HEK293 (cell line): ENCODE measurements around the gene AOC2.

ENCODE experiments used
- CTCF ChIA-PET: fragments of 350-600 bp; formaldehyde crosslinking; extraction: SDS; loops from one replicate; lab custom pipeline; 2021; ENCODE audit warnings: antibody characterized with exemption; lab: Yijun Ruan, JAX
- POLR2A ChIA-PET: fragments of 300-600 bp; formaldehyde crosslinking; extraction: SDS; loops from one replicate; lab custom pipeline; 2020; ENCODE audit warnings: antibody characterized with exemption, inconsistent platforms; lab: Yijun Ruan, JAX
- H3K27ac ChIP-seq: fragments of 200-500 bp; sonication (Bioruptor generic); 2 replicates; pipeline ENCODE4 v1.5.1; 2014; ENCODE audit warnings: low read depth, low read length, control low read depth, inconsistent platforms; ENCODE audit errors: extremely low read depth
- H3K36me3 ChIP-seq, 2 experiments: fragments of 200-500 bp in 1 of 2; sonication (Bioruptor generic) in 1 of 2; 1 replicate in 1 of 2; 2 replicates in 1 of 2; pipeline ENCODE4 v1.5.1; 2014 to 2017; ENCODE audit warnings: inconsistent platforms in 2 of 2, low read length in 2 of 2; ENCODE audit not compliant: control insufficient read depth in 2 of 2, insufficient read depth in 1 of 2
- H3K4me1 ChIP-seq: fragments of 200-500 bp; sonication (Bioruptor generic); 2 replicates; pipeline ENCODE4 v1.5.1; 2014; ENCODE audit warnings: mild to moderate bottlenecking, low read length, inconsistent platforms; ENCODE audit not compliant: control insufficient read depth, insufficient read depth
- H3K4me3 ChIP-seq: 2 replicates; pipeline ENCODE4 v1.5.1; 2011; ENCODE audit warnings: low read depth, mild to moderate bottlenecking, control low read depth, low read length, moderate library complexity
- H3K9me3 ChIP-seq: fragments of 200-500 bp; sonication (Bioruptor generic); 2 replicates; pipeline ENCODE4 v1.5.1; 2014; ENCODE audit warnings: low read depth, low read length, inconsistent platforms; ENCODE audit not compliant: control insufficient read depth, insufficient read depth
- IKZF3 ChIP-seq: fragments of 450-650 bp; IDR thresholded peaks from 2 replicates; pipeline ENCODE4 v1.5.0; 2018; ENCODE audit warnings: missing biosample characterization, mild to moderate bottlenecking, missing genetic modification characterization, moderate library complexity
- MZF1 ChIP-seq: fragments of 450-650 bp; formaldehyde crosslinking; IDR thresholded peaks from 2 replicates; pipeline ENCODE4 v1.5.1; 2017; ENCODE audit warnings: missing biosample characterization, missing genetic modification characterization, borderline replicate concordance
- PRDM1 ChIP-seq: fragments of 450-650 bp; formaldehyde crosslinking; IDR thresholded peaks from 2 replicates; pipeline ENCODE4; 2016; ENCODE audit warnings: missing biosample characterization, missing genetic modification characterization
- ZBTB1 ChIP-seq: fragments of 450-650 bp; formaldehyde crosslinking; IDR thresholded peaks from 2 replicates; pipeline ENCODE4 v1.5.1; 2016; ENCODE audit warnings: missing biosample characterization, missing genetic modification characterization
- ZNF112 ChIP-seq: fragments of 450-650 bp; formaldehyde crosslinking; IDR thresholded peaks from 2 replicates; pipeline ENCODE4 v1.5.0; 2017; ENCODE audit warnings: missing biosample characterization, missing genetic modification characterization
- ZNF155 ChIP-seq: fragments of 450-650 bp; formaldehyde crosslinking; IDR thresholded peaks from 2 replicates; pipeline ENCODE4 v1.5.1; 2016; ENCODE audit warnings: missing biosample characterization, missing genetic modification characterization
- ZNF223 ChIP-seq: fragments of 450-650 bp; formaldehyde crosslinking; IDR thresholded peaks from 2 replicates; pipeline ENCODE4 v1.5.1; 2016; ENCODE audit warnings: missing biosample characterization, missing genetic modification characterization
- ZNF37A ChIP-seq: fragments of 450-650 bp; IDR thresholded peaks from 2 replicates; pipeline ENCODE4 v1.5.1; 2018; ENCODE audit warnings: missing biosample characterization, missing genetic modification characterization
- ZNF433 ChIP-seq: fragments of 450-650 bp; formaldehyde crosslinking; IDR thresholded peaks from 2 replicates; pipeline ENCODE4 v1.5.1; 2016; ENCODE audit warnings: missing biosample characterization, missing genetic modification characterization, low read depth
- ZNF529 ChIP-seq: fragments of 450-650 bp; formaldehyde crosslinking; IDR thresholded peaks from 2 replicates; pipeline ENCODE4 v1.5.1; 2017; ENCODE audit warnings: missing genetic modification characterization, missing biosample characterization; ENCODE audit not compliant: insufficient replicate concordance
- ZNF548 ChIP-seq: fragments of 450-650 bp; formaldehyde crosslinking; IDR thresholded peaks from 2 replicates; pipeline ENCODE4 v1.5.1; 2016; ENCODE audit warnings: missing biosample characterization, missing genetic modification characterization
- ZNF610 ChIP-seq: fragments of 450-650 bp; formaldehyde crosslinking; IDR thresholded peaks from 2 replicates; pipeline ENCODE4 v1.5.1; 2016; ENCODE audit warnings: missing biosample characterization, missing genetic modification characterization, borderline replicate concordance
- ZNF654 ChIP-seq: fragments of 450-650 bp; formaldehyde crosslinking; IDR thresholded peaks from 2 replicates; pipeline ENCODE4 v1.5.1; 2016; ENCODE audit warnings: low read depth, missing biosample characterization, missing genetic modification characterization
- ZNF670 ChIP-seq: fragments of 450-650 bp; formaldehyde crosslinking; IDR thresholded peaks from 2 replicates; pipeline ENCODE4 v1.5.1; 2016; ENCODE audit warnings: missing biosample characterization, missing genetic modification characterization, low read depth
- ZNF768 ChIP-seq: fragments of 450-650 bp; formaldehyde crosslinking; IDR thresholded peaks from 2 replicates; pipeline ENCODE4 v1.5.1; 2018; ENCODE audit warnings: missing biosample characterization, mild to moderate bottlenecking, missing genetic modification characterization
- ZNF785 ChIP-seq: fragments of 450-650 bp; formaldehyde crosslinking; IDR thresholded peaks from 2 replicates; pipeline ENCODE4 v1.5.1; 2016; ENCODE audit warnings: missing biosample characterization, missing genetic modification characterization
- TF ChIP-seq, protein P1 (sequence below): fragments of 450-650 bp; formaldehyde crosslinking; IDR thresholded peaks from 2 replicates; pipeline ENCODE4 v1.5.1; 2016; ENCODE audit warnings: missing biosample characterization, missing genetic modification characterization
- TF ChIP-seq, protein P2 (sequence below): fragments of 450-650 bp; formaldehyde crosslinking; IDR thresholded peaks from 2 replicates; pipeline ENCODE4 v1.5.1; 2016; ENCODE audit warnings: missing biosample characterization, missing genetic modification characterization
- TF ChIP-seq, protein P3 (sequence below): fragments of 450-650 bp; formaldehyde crosslinking; IDR thresholded peaks from 2 replicates; pipeline ENCODE4 v1.5.1; 2016; ENCODE audit warnings: missing biosample characterization, missing genetic modification characterization
- TF ChIP-seq, protein P4 (sequence below): fragments of 450-650 bp; formaldehyde crosslinking; IDR thresholded peaks from 2 replicates; pipeline ENCODE4 v1.5.1; 2016; ENCODE audit warnings: missing biosample characterization, missing genetic modification characterization
- TF ChIP-seq, protein P5 (sequence below): fragments of 450-650 bp; formaldehyde crosslinking; IDR thresholded peaks from 2 replicates; pipeline ENCODE4 v1.5.1; 2016; ENCODE audit warnings: missing biosample characterization, missing genetic modification characterization
- TF ChIP-seq, protein P6 (sequence below): fragments of 450-650 bp; formaldehyde crosslinking; IDR thresholded peaks from 2 replicates; pipeline ENCODE4 v1.5.1; 2016; ENCODE audit warnings: missing biosample characterization, missing genetic modification characterization

AOC2 gene

DNA sequence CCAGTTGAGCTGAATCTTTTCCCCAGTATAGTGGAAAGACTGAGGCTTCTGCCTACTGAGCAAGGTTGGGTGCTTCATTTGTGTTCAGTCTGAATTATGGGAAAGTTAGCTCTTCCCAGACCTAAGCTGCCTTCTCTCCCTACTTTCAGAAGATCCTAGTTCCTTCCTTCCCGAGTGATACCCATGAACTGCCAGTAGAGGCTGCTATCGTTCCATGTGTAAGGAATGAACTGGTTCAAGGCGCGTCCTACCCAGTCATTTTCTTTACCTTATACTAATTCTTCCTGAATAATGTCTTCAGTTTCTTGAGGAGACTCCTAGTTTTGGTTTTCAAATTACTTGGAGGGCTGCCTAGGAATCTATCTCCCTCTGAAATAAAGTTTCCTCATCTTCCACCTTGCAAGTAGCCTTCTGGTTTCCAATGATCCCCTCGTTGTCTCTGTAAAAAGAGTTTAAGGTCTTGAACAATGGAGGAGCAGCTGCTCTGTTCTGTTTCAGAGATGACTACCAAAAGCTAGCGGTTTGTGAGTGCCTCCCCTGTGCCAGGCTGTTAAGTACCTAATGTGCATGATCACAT, 934 bp upstream of the AOC2 start:
- H3K36me3 ChIP-seq, result peaks cover 33 to 74% of the 10 kb centered on the region in 2 experiments
- H3K4me3 ChIP-seq, result no peak overlapping the region
- H3K4me1 ChIP-seq, result no peaks in the 10 kb centered on the region
- no peaks in the 10 kb centered on the region for H3K9me3 ChIP-seq
- CTCF ChIA-PET, result interaction anchor here (0.5 to 5.4 kb wide), 36 partner anchors 9 to 496 kb away, joined by 3 to 81 read pairs (median 4); partner anchors contain the start of genes IFI35, PSME3 and RPL27
- TF ChIP-seq ZNF433 (tag by site-specific recombination), result no peak
- TF ChIP-seq PRDM1 (tag by site-specific recombination), result peak; percentile 11; the same call in 1 of the 2 replicates
- TF ChIP-seq ZNF610 (tag by site-specific recombination), result no peak
- TF ChIP-seq ZNF654 (tag by site-specific recombination), result peak; percentile 97
- peak; percentile 56 for TF ChIP-seq IKZF3 (tag by site-specific recombination)
- no peak for TF ChIP-seq ZNF670 (tag by site-specific recombination)
- TF ChIP-seq, protein P1, sequence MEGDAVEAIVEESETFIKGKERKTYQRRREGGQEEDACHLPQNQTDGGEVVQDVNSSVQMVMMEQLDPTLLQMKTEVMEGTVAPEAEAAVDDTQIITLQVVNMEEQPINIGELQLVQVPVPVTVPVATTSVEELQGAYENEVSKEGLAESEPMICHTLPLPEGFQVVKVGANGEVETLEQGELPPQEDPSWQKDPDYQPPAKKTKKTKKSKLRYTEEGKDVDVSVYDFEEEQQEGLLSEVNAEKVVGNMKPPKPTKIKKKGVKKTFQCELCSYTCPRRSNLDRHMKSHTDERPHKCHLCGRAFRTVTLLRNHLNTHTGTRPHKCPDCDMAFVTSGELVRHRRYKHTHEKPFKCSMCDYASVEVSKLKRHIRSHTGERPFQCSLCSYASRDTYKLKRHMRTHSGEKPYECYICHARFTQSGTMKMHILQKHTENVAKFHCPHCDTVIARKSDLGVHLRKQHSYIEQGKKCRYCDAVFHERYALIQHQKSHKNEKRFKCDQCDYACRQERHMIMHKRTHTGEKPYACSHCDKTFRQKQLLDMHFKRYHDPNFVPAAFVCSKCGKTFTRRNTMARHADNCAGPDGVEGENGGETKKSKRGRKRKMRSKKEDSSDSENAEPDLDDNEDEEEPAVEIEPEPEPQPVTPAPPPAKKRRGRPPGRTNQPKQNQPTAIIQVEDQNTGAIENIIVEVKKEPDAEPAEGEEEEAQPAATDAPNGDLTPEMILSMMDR (tag by site-specific recombination), result peak; percentile 89
- no peak for TF ChIP-seq ZNF529 (tag by site-specific recombination)
- no peak for TF ChIP-seq MZF1 (tag by site-specific recombination)
- TF ChIP-seq ZNF768 (tag by site-specific recombination), result no peak
- no peak for TF ChIP-seq ZNF112
- TF ChIP-seq ZNF785, result no peak
- TF ChIP-seq, protein P2, sequence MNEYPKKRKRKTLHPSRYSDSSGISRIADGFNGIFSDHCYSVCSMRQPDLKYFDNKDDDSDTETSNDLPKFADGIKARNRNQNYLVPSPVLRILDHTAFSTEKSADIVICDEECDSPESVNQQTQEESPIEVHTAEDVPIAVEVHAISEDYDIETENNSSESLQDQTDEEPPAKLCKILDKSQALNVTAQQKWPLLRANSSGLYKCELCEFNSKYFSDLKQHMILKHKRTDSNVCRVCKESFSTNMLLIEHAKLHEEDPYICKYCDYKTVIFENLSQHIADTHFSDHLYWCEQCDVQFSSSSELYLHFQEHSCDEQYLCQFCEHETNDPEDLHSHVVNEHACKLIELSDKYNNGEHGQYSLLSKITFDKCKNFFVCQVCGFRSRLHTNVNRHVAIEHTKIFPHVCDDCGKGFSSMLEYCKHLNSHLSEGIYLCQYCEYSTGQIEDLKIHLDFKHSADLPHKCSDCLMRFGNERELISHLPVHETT (tag by site-specific recombination), result no peak
- no peak overlapping the region for H3K27ac ChIP-seq
- POLR2A ChIA-PET, result interaction anchor here (1.0 to 4.7 kb wide), 4 partner anchors 10 to 472 kb away, joined by 3 to 25 read pairs (median 3); partner anchors contain the start of genes PSME3 and RPL27

DNA sequence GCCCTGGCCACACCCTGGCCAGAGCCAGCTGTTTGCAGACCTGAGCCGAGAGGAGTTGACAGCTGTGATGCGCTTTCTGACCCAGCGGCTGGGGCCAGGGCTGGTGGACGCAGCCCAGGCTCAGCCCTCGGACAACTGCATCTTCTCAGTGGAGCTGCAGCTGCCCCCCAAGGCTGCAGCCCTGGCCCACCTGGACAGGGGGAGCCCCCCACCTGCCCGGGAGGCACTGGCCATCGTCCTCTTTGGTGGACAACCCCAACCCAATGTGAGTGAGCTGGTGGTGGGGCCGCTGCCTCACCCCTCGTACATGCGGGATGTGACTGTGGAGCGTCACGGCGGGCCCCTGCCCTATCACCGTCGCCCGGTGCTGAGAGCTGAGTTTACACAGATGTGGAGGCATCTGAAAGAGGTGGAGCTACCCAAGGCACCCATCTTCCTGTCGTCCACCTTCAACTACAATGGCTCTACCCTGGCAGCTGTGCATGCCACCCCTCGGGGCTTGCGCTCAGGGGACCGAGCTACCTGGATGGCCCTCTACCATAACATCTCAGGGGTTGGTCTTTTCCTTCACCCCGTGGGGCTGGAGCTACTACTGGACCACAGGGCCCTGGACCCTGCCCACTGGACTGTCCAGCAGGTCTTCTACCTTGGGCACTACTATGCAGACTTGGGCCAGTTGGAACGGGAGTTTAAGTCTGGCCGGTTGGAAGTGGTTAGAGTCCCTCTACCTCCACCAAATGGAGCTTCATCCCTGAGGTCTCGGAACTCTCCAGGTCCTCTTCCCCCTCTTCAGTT, 578 bp downstream of the AOC2 start:
- ChIA-PET POLR2A (interaction anchor here (0.6 to 4.7 kb wide), 7 partner anchors 11 to 303 kb away, joined by 3 to 25 read pairs (median 5); partner anchors contain the start of genes BECN1, PSME3 and RPL27), CTCF (interaction anchor here (0.5 to 5.4 kb wide), 10 partner anchors 11 to 829 kb away, joined by 3 to 81 read pairs (median 4); partner anchors contain the start of gene RPL27)
- Histone ChIP-seq H3K4me3 (no peak overlapping the region), H3K27ac (no peak overlapping the region), H3K9me3 (no peaks in the 10 kb centered on the region), H3K4me1 (no peaks in the 10 kb centered on the region), H3K36me3 (peaks cover 18 to 60% of the 10 kb centered on the region in 2 experiments)
- no peak for TF ChIP-seq ZBTB1 (tag by site-specific recombination)
- TF ChIP-seq ZNF548 (tag by site-specific recombination), result no peak
- TF ChIP-seq ZNF155 (tag by site-specific recombination), result no peak
- TF ChIP-seq, protein P3, sequence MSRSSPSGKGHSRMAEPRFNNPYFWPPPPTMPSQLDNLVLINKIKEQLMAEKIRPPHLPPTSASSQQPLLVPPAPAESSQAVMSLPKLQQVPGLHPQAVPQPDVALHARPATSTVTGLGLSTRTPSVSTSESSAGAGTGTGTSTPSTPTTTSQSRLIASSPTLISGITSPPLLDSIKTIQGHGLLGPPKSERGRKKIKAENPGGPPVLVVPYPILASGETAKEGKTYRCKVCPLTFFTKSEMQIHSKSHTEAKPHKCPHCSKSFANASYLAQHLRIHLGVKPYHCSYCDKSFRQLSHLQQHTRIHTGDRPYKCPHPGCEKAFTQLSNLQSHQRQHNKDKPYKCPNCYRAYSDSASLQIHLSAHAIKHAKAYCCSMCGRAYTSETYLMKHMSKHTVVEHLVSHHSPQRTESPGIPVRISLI (tag by site-specific recombination), result no peak
- TF ChIP-seq ZNF785, result no peak
- no peak for TF ChIP-seq ZNF37A (tag by site-specific recombination)
- TF ChIP-seq ZNF223 (tag by site-specific recombination), result no peak
- TF ChIP-seq, protein P4, sequence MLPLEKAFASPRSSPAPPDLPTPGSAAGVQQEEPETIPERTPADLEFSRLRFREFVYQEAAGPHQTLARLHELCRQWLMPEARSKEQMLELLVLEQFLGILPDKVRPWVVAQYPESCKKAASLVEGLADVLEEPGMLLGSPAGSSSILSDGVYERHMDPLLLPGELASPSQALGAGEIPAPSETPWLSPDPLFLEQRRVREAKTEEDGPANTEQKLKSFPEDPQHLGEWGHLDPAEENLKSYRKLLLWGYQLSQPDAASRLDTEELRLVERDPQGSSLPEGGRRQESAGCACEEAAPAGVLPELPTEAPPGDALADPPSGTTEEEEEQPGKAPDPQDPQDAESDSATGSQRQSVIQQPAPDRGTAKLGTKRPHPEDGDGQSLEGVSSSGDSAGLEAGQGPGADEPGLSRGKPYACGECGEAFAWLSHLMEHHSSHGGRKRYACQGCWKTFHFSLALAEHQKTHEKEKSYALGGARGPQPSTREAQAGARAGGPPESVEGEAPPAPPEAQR (tag by site-specific recombination), result no peak
- TF ChIP-seq, protein P5, sequence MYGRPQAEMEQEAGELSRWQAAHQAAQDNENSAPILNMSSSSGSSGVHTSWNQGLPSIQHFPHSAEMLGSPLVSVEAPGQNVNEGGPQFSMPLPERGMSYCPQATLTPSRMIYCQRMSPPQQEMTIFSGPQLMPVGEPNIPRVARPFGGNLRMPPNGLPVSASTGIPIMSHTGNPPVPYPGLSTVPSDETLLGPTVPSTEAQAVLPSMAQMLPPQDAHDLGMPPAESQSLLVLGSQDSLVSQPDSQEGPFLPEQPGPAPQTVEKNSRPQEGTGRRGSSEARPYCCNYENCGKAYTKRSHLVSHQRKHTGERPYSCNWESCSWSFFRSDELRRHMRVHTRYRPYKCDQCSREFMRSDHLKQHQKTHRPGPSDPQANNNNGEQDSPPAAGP (tag by site-specific recombination), result no peak
- TF ChIP-seq, protein P6, sequence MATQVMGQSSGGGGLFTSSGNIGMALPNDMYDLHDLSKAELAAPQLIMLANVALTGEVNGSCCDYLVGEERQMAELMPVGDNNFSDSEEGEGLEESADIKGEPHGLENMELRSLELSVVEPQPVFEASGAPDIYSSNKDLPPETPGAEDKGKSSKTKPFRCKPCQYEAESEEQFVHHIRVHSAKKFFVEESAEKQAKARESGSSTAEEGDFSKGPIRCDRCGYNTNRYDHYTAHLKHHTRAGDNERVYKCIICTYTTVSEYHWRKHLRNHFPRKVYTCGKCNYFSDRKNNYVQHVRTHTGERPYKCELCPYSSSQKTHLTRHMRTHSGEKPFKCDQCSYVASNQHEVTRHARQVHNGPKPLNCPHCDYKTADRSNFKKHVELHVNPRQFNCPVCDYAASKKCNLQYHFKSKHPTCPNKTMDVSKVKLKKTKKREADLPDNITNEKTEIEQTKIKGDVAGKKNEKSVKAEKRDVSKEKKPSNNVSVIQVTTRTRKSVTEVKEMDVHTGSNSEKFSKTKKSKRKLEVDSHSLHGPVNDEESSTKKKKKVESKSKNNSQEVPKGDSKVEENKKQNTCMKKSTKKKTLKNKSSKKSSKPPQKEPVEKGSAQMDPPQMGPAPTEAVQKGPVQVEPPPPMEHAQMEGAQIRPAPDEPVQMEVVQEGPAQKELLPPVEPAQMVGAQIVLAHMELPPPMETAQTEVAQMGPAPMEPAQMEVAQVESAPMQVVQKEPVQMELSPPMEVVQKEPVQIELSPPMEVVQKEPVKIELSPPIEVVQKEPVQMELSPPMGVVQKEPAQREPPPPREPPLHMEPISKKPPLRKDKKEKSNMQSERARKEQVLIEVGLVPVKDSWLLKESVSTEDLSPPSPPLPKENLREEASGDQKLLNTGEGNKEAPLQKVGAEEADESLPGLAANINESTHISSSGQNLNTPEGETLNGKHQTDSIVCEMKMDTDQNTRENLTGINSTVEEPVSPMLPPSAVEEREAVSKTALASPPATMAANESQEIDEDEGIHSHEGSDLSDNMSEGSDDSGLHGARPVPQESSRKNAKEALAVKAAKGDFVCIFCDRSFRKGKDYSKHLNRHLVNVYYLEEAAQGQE (tag by site-specific recombination), result no peak
